ELF-1 (cell line): ENCODE measurements around the gene MGAM2.
"Not testable (repeated sequence)": the region's sequence is repeated elsewhere in the genome, so short reads cannot be mapped to it uniquely, and the experiment has no call there.

Experiments used
- DNase-seq: peaks from one replicate; pipeline ENCODE4 v3.0.0-alpha.2; 2016; ENCODE audit warnings: low read depth, low spot score

Gene MGAM2

DNA sequence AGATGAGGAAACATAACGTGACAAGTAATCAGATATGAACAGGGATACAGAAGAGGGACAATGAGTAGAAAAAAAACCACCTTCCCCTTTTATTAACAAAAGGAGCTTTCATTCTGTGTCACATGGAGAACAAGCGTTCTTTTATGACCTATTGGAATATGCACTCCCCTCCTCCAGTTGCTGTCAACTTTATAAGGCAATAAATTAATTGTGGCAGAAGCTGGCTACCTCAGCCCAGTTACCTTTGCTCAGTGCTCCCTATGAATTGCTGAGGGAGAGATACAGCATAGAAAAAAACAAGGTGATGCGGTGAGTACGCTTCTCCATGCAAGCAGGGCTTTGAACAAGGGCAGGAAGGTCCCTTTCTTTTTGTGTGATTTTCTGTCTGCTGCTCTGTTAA, at the start of gene MGAM2:
Gene MGAM2, plus strand, starts transcription at position 220 of the 400 bp plus-strand sequence. CDS start 5,156 bp downstream, outside the sequence.
- DNase-seq = no peak

DNA sequence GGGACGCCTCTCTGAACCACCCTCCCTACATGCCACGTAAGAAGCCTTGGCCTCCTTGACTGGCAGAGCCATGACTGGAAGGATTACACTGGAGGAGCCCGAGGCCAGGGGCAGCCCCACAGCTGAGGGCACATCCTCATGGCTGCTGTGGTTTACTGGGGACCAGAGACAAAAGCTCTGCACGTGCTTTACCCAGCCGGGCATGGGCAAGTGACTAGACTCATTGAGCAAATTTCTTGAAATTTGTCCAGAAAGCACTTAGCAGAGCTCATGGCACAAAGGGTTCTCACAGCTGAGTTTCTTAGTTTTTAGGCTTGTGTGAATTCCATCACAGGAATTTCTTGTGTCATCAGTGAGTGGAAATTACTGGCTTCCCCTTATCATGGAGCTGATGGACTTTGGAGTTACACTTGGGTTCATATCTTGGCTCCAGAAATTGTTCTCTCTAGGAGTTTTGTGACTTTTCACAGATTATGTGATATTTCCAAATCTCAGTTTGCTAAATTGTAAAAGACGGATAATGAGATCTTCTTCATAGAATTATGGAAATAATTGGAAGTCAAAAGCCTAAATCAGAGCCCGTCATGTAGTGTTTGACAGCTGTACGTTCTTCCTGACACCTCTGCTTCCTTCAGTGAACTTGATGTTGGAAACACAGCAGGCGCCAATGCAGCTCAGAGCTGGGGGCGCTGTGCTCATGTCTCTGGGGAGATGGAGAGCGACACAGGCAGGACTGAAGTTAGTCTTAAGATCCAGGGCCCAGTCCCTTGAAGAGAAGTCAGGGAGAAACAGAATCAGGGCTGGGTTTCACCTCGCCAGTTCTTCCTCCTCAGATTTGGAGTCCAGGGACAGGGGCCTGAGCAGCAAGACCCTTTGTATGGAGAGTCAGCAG, 47.7 kb upstream of the MGAM2 start:
- no peak for DNase-seq

DNA sequence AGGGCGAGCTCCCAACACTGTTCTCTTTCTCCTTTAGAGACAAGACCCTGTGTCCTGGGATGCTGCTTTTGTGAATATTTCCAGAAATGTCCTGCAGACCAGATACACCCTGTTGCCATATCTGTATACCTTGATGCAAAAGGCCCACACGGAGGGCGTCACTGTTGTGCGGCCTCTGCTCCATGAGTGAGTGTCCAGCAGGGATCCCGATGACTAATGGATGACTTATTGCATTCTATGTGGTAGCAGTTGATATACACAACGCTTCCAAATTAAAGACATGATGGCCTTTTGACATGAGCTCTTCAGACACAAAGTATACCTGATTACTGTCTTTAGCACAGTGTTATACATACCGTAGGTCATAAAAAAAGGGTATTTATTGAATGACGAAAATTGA, 45.0 kb upstream of the MGAM2 start:
- no peak for DNase-seq

DNA sequence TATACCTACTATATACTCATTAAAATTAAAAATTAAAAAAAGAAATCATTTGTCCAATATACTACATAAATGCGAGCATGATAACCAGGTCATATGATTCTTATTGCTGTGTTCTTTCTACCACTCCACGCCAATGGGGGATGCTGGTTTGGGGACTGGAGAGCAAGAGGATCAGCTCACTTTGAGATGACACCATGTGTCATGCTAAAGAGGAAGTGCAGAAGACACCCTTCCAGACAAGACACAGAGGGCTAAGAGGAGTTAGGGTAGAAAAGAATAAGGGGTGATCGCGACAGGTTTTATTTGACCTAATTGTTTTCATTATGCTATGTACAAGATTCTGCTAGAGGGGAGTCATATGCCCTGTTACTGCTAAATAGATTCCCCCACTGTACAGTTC, 33.8 kb upstream of the MGAM2 start:
- no peak for DNase-seq

GRCh38 chr7:142083605-142084004, 27.9 kb upstream of the MGAM2 start:
- no peak for DNase-seq

- DNase-seq = no peak
Measured at GRCh38 chr7:142085428-142085827, 26.1 kb upstream of the MGAM2 start.

GRCh38 chr7:142088022-142088714, 23.4 kb upstream of the MGAM2 start:
- DNase-seq = no peak

GRCh38 chr7:142089035-142089434, 22.5 kb upstream of the MGAM2 start:
- no peak for DNase-seq

- DNase-seq = no peak
Measured at GRCh38 chr7:142091961-142092360, 19.6 kb upstream of the MGAM2 start.

DNA sequence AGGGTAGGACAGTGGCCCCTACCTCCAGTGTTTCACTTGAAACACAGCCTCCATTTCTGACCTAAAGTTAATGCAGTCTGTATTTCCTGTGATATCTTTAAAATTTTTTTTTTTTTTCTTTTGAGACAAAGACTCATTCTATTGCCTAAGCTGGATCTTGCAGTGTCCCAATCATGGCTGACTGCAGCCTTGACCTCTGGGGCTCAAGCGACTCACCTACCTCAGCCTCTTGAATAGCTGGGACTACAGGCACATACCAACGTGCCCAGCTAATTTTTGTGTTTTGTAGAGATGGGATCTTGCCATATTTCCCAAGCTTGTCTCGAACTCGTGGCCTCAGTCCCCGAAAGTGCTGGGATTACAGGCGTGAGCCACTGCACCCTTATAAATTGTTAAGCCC, 16.7 kb upstream of the MGAM2 start:
- DNase-seq = no peak

GRCh38 chr7:142097571-142097970, 13.9 kb upstream of the MGAM2 start:
- no peak for DNase-seq

- no peak for DNase-seq
Measured at GRCh38 chr7:142098004-142098403, 13.5 kb upstream of the MGAM2 start.

DNA sequence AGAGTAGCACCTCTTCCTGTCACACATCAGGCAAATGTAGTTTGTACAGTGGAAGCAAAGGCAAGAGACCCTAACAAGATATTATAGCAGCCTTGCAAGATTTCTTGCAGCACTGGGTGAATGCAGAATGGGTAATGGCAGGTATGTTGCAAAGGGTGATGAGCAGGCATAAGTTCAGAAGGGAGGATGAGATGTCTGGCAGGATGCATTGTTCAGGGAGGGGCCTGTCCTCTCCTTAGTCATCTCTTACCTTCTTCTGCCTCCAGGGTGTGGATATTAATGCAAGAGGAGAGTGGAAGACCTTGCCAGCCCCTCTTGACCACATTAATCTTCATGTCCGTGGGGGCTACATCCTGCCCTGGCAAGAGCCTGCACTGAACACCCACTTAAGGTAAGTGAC, 12.2 kb upstream of the MGAM2 start:
- DNase-seq = not testable (repeated sequence)

DNA sequence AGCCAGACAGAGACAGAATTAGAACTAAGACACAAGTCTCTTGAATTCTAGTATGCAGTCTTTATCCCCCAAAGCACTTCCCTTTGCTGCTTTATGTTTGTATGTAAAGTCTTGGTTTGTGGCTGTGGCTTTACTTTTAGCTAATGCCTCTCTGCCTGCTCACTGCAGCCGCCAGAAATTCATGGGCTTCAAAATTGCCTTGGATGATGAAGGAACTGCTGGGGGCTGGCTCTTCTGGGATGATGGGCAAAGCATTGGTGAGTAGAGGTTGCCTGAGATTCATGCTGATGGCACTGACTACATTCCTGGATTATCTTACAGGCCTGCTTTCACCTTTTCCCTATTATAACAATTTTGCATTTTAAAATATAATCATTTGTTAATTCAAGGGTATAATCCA, 10.9 kb upstream of the MGAM2 start:
- DNase-seq = no peak

- not testable (repeated sequence) for DNase-seq
Measured at GRCh38 chr7:142101794-142102193, 9.7 kb upstream of the MGAM2 start.

GRCh38 chr7:142104550-142105527, 6.7 kb upstream of the MGAM2 start:
- DNase-seq = no peak

GRCh38 chr7:142108728-142109505, 2.6 kb upstream of the MGAM2 start:
- no peak for DNase-seq

GRCh38 chr7:142110098-142110497, 1.4 kb upstream of the MGAM2 start:
- DNase-seq = no peak

DNA sequence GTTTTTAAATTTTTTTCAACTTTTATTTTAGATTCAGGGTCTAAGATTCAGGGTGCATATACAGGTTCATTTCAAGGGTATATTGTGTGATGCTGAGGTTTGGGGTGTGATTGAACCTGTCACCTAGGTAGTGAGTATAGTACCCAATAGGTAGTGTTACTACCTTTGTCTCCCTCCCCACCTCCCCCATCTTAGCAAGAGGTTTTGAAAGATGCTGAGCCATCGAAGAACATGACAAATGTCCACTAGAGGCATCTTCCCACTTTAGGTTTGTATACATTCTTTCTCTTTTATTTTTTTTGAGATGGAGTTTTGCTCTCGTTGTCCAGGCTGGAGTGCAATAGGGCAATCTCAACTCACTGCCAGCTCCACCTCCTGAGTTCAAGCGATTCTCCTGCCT, 880 bp upstream of the MGAM2 start:
- DNase-seq = no peak

DNA sequence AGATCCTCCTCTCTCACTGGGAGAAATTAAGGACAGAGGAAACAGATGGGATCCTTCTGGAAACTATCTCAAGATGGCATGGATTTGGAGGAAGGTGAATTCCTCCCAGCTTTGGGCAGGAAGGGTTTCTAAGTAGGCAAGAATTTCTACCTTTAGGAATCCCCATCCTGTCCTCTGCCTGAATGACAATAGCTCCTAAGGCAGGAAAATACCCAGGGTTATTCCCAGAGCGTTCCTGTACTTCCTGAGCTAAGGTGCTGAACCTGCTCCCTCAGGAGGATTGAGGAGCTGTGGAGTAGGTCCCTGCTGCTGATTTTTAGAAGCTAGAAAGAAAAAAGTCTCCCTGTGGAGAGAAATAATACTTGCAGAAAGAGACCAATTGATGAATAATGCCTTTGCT, 568 bp downstream of the MGAM2 start:
- DNase-seq = no peak

- DNase-seq = no peak
Measured at GRCh38 chr7:142114207-142114606, 2.7 kb downstream of the MGAM2 start.
